GM18499 (cell line): ENCODE data around the gene CERT1.

Experiments used
- ATAC-seq: cut with Tn5 transposase; IDR thresholded peaks from one replicate; pipeline ENCODE4 v1.9.1; 2021; ENCODE audit warnings: moderate number of reproducible peaks; ENCODE audit not compliant: insufficient read depth, unreplicated experiment

CERT1 gene

DNA sequence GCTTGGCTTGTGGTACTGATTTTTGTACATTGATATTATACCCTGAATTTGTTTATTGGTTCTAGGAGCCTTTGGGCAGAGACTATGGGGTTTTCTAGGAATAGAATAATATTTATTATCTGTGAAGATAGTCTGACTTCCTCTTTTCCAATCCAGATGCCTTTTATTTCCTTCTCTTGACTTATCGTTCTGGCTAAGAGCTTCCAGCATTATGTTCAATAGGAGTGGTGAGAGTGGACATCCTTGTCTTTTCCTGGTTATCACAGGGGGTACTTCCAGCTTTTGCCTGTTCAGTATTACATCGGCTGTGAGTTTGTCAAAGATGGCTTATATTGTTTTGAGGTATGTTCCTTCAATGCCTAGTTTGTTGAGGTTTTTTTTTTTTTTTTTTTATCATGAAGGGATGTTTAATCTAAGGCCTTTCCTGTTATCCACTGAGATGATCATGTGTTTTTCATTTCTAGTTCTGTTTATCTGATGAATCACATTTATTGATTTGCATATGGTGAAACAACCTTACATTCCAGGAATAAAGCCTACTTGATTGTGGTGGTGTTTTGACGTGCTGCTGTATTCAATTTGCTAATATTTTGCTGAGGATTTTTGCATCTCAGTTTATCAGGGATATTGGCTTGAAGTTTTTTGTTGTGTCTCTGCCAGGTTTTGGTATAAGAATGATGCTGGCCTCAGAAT is 77.5 kb downstream of the CERT1 start:
- no peak for ATAC-seq

DNA sequence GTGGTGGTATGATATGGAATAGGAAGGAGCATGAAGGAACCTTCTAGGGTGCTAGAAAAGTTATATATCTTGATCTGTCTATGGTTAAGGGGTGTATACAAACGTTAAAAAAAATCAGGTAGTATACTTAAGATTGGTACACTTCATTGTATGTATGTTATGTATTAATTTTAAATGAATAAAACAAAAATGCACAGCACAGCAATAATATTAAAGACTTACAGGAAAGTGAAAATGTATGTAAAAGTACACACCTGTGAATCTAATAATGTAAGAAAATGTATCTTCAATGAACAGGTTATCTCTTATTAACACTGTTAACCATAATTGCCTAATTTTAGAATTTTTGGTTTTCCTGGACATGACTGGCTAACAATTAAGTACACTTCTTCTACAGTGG is 97.2 kb downstream of the CERT1 start:
- ATAC-seq = no peak

- ATAC-seq = no peak
These were observed 99.1 kb downstream of the CERT1 start for GRCh38 chr5:75412111-75412990.

- ATAC-seq = no peak
These were observed 106.1 kb downstream of the CERT1 start for GRCh38 chr5:75405296-75405695.

GRCh38 chr5:75395277-75395676 is 116.2 kb downstream of the CERT1 start:
- no peak for ATAC-seq

GRCh38 chr5:75389430-75389829 is 122.0 kb downstream of the CERT1 start:
- no peak for ATAC-seq

GRCh38 chr5:75387806-75388205 is 123.6 kb downstream of the CERT1 start:
- no peak for ATAC-seq

DNA sequence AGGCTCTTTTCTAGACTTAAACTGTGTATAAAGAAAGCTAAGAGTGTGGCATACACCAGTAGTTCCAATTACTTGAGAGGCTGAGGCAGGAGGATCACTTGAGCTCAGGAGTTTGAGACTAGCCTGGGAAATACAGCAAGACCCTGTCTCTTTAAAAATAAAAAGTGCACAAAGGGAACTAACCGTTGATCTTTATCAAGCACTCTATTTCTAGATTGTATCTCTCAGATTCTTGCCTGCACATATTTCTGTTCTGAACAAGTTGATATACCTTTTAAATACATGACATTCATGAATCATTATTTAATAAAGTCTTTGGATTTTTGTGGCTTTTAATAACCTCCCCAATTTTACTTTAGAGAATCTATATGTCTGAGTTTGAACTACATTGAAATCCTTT is 127.2 kb downstream of the CERT1 start:
- no peak for ATAC-seq

GRCh38 chr5:75381456-75381855 is 130.0 kb downstream of the CERT1 start:
- no peak for ATAC-seq

DNA sequence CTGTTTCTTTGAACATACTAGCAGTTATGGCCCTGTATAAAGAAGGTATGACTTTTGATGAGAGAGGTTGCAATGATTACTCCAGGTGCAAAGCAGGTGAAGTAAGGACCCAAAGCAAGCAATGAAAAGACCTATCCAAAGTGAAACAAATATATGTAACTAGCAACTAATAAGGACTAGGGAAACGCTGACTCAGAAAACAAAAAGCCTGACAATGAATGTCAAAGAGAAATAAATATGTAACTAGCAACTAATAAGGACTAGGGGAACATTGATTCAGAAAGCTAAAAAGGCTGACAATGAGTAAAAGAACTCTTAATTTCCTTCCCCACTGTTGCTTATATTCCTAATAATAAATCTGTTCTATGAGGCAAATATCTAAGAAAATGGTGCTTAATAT is 131.3 kb downstream of the CERT1 start:
- no peak for ATAC-seq

DNA sequence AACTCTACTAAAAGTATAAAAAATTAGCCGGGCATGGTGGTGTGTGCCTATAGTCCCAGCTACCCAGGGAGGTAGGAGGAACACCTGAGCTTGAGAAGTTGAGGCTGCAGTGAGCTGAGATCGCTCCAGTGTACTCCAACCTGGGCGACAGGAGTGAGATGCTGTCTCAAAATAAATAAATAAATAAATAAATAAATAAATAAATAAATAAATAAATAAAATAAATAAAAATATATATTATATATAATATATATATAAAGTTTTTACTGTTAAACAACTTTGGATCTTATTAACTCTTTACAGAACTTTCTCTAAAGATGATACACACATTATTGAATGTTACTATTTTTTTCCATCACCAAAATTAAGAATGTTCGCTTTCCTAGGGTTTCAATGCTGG is 136.0 kb downstream of the CERT1 start:
- ATAC-seq = no peak

DNA sequence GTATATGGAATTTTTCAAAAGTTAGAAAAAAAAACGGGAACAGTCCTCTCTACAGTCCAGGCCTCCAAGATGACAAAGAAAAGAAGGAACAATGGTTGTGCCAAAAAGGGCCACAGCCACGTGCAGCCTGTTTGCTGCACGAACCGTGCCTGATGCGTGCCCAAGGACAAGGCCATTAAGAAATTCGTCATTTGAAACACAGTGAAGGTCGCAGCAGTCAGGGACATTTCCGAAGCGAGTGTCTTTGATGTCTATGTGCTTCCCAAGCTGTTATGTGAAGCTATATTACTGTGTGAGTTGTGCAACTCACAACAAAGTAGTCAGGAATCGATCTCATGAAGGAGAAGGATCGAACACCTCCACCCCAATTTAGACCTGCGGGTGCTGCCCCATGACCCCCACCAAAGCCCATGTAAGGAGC is 137.0 kb downstream of the CERT1 start:
- ATAC-seq = no peak

GRCh38 chr5:75373862-75374261 is 137.6 kb downstream of the CERT1 start:
- ATAC-seq = no peak

DNA sequence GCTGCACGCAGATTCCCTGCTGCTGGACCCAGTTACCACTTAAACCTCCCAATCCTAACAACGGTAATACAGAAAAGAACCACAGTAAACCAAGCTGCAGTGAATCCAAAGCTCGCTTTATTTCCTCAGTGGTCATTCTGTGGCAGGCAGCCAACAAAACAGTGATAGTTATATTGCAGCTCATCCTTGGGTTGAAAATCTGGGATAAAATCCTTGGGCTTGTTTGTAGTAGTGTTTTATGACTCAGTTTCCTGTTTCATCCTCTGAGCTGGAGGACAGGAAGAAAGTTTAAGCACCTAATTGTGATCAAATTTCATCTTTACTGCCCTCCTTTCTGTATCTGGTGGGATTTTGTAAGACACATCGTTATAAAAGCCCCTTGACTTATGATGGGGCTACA is 143.0 kb downstream of the CERT1 start:
- no peak for ATAC-seq

- no peak for ATAC-seq
These were observed 144.0 kb downstream of the CERT1 start for GRCh38 chr5:75367401-75367800.

GRCh38 chr5:75366787-75367186 is 144.6 kb downstream of the CERT1 start:
- peak; percentile 68 for ATAC-seq

DNA sequence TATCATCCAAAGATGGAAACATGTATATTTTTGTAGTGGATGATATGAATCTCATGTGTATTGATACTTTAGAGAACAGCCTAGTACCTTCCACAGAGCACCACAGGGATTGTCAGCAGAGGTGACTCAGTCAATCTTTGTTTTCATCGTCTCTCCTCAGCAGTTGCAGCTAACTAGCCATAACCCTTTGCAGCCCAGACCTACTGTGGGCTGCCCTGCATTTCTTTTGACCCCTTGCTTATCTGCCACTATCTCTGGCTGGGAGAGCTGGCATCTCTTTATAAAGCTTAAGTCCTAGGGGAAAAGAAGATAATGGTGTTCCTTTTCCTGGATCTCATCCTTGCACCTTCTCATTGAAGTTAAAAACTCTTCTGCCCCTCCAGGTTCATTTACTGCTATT is 145.7 kb downstream of the CERT1 start:
- no peak for ATAC-seq

DNA sequence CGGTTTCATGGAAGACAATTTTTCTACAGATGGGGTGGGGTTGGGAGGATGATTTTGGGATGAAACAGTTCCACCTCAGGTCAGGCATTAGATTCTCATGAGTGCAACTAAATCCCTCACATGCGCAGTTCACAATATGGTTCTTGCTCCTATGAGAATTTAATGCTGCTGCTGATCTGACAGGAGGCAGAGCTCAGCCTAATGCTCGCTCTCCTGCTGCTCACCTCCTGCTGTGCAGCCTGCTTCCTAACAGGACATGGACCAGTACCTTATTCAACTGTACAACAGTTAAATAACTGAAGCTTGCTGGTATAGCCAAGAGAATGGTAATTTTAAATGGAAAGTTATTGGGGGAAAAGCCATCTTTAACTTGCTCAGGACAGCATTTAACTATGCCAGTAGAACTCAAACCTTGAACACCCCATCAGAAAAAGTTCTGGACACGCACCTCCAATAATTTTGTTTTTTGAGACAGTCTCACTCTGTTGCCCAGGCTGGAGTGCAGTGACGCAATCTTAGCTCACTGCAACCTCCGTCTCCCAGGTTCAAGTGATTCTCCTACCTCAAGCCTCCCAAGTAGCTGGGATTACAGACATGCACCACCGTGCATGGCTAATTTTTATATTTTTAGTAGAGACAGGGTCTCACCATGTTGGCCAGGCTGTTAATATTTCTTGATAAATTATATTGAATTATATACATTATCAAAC is 146.7 kb downstream of the CERT1 start:
- no peak for ATAC-seq

DNA sequence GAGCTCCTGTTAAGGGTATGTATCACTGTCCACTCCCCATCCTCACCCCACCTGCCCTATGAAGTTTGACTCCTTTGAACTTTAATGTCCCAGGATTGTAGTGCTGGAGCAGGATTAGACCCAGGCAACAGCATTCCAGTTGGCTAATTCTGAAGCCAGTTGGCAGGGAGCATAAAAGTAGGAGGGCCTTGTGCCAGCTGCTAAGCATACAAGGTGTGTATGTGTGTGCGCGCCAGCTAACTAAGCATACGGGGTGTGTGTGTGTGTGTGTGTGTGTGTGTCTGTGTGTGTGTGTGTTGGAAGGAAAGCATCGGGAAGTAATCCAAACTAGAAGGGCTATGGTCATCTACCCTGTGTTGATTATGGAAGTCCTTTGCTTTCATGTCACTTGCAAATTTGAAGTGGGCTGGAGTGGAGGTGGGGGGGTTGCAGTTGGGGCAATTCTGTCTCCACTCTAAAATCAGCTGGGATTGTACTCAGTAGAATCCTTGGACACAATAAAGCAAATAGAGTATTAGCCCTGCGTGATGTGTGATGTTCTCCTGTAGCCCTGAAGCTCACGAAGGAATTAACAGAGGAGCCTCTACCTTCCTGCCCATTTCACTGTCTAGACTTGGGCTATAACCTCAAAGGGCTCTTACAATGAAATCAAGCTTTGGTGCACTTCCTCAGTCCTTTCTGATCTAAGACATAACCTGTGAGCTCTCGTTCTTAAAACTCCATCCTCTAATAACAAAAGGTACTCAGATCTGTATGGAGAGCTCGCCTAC is 147.5 kb downstream of the CERT1 start:
- ATAC-seq = no peak

DNA sequence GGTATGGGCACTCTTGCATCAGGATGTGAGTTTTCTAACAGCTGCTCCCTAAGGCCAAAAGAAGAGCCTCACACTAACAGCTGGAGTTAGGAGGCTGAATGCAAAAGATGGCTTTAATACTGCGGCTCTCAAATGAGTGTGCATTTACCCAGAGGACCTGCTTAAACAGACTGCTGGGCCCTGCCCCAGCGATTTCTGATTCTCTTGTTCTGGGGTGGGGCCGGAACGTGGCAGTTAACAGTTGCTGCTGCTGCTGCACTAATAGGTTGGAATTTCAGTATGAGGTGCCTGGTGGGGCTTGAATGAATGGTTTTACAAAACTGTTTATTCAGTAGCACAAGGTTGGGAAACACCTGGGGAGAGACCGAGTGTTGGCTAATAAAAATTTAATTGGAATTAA is 148.3 kb downstream of the CERT1 start:
- no peak for ATAC-seq
